GM19025 (cell line): ENCODE results near the gene PIEZO2.

ENCODE experiments used
- ATAC-seq: cut with Tn5 transposase; IDR thresholded peaks from one replicate; pipeline ENCODE4 v1.9.1; 2021; ENCODE audit warnings: mild to moderate bottlenecking, low read depth, moderate library complexity; ENCODE audit not compliant: unreplicated experiment

Gene PIEZO2

GRCh38 chr18:11114653-11115052 is 34.7 kb downstream of the PIEZO2 start:
- ATAC-seq = no peak

- ATAC-seq = no peak
Measured at GRCh38 chr18:11113937-11114336, 35.4 kb downstream of the PIEZO2 start.

- ATAC-seq = no peak
Measured at GRCh38 chr18:11113046-11113548, 36.3 kb downstream of the PIEZO2 start.

GRCh38 chr18:11112286-11112685 is 37.1 kb downstream of the PIEZO2 start:
- ATAC-seq = no peak

- no peak for ATAC-seq
Measured at GRCh38 chr18:11110509-11110908, 38.9 kb downstream of the PIEZO2 start.

GRCh38 chr18:11108947-11109346 is 40.4 kb downstream of the PIEZO2 start:
- ATAC-seq = no peak

GRCh38 chr18:11106894-11107293 is 42.5 kb downstream of the PIEZO2 start:
- ATAC-seq = no peak

GRCh38 chr18:11105463-11105862 is 43.9 kb downstream of the PIEZO2 start:
- ATAC-seq = no peak

GRCh38 chr18:11104307-11104706 is 45.1 kb downstream of the PIEZO2 start:
- no peak for ATAC-seq

- no peak for ATAC-seq
Measured at GRCh38 chr18:11096839-11097750, 52.3 kb downstream of the PIEZO2 start.

GRCh38 chr18:11096411-11096810 is 53.0 kb downstream of the PIEZO2 start:
- no peak for ATAC-seq

- ATAC-seq = no peak
Measured at GRCh38 chr18:11095674-11096293, 53.6 kb downstream of the PIEZO2 start.

GRCh38 chr18:11095211-11095610 is 54.2 kb downstream of the PIEZO2 start:
- no peak for ATAC-seq

GRCh38 chr18:11091746-11092145 is 57.6 kb downstream of the PIEZO2 start:
- ATAC-seq = no peak

- no peak for ATAC-seq
Measured at GRCh38 chr18:11089931-11090715, 59.2 kb downstream of the PIEZO2 start.

GRCh38 chr18:11081009-11081532 is 68.3 kb downstream of the PIEZO2 start:
- no peak for ATAC-seq

GRCh38 chr18:11078491-11078890 is 70.9 kb downstream of the PIEZO2 start:
- no peak for ATAC-seq

- no peak for ATAC-seq
Measured at GRCh38 chr18:11077548-11078187, 71.7 kb downstream of the PIEZO2 start.

- ATAC-seq = no peak
Measured at GRCh38 chr18:11074889-11075288, 74.5 kb downstream of the PIEZO2 start.

- no peak for ATAC-seq
Measured at GRCh38 chr18:11073971-11074370, 75.4 kb downstream of the PIEZO2 start.
